ENCODE data around the gene CSTF1. TPM values are rescaled to one million over a fixed set of nuclear protein-coding genes. Genes with fewer than 3 reads are reported as not detected.

The CSTF1 gene
- total and polyA plus RNA-seq, 10 donors, result 9.8 to 45.0 (median 28.5) TPM

GRCh38 chr20:56440346-56441007 lies 48.0 kb downstream of the CSTF1 start:
- Histone ChIP-seq H3K9me3 (no peaks in the 10 kb centered on the region), H3K36me3 (peaks cover 0 to 14% (median 0%) of the 10 kb centered on the region in 6 donors), H3K4me1 (peaks cover 15 to 61% (median 39%) of the 10 kb centered on the region in 6 donors), H3K27ac (peak overlapping the region in 5 of 8 donors; percentile 44 to 68 (median 58)), H3K4me3 (no peak overlapping the region), H3K27me3 (replicated peaks in 1 of 7) (no peaks in the 10 kb centered on the region)
- DNase-seq, result no peak
- 37 to 46% (median 40%) methylated on average over 4 of the region's 4 CpGs for WGBS, 5 donors
- intact Hi-C loops (cut with DNase I; ENCODE audit: low total_unique reads), result no loop called here
- no peak for TF ChIP-seq POLR2A (IDR thresholded peaks at IDR 0.05)
- peak in 1 of 3 donors; percentile 20 for TF ChIP-seq POLR2AphosphoS5 (IDR thresholded peaks at IDR 0.05)
- no peak for TF ChIP-seq CTCF (IDR thresholded peaks at IDR 0.05 in 8 of 11, conservative IDR thresholded peaks at IDR 0.05 in 3 of 11)

GRCh38 chr20:56442389-56443365 lies 50.2 kb downstream of the CSTF1 start:
- Histone ChIP-seq H3K36me3 (peaks cover 0 to 23% (median 0%) of the 10 kb centered on the region in 6 donors), H3K27ac (peak overlapping the region in 7 of 8 donors; percentile 9 to 63 (median 54)), H3K9me3 (no peaks in the 10 kb centered on the region), H3K27me3 (replicated peaks in 1 of 7) (no peaks in the 10 kb centered on the region), H3K4me1 (peaks cover 15 to 57% (median 39%) of the 10 kb centered on the region in 6 donors), H3K4me3 (no peak overlapping the region)
- 78 to 83% (median 79%) methylated on average over 17 of the region's 17 CpGs for WGBS, 5 donors
- intact Hi-C loops (cut with DNase I; ENCODE audit: low total_unique reads), result no loop called here
- no peak for TF ChIP-seq CTCF (IDR thresholded peaks at IDR 0.05 in 8 of 11, conservative IDR thresholded peaks at IDR 0.05 in 3 of 11)
- TF ChIP-seq POLR2A (IDR thresholded peaks at IDR 0.05), result no peak
- TF ChIP-seq POLR2AphosphoS5 (IDR thresholded peaks at IDR 0.05), result no peak
- no peak for DNase-seq

GRCh38 chr20:56443654-56444540 lies 51.5 kb downstream of the CSTF1 start:
- H3K4me3 ChIP-seq, result no peak overlapping the region
- DNase-seq, result no peak

More at GRCh38 chr20:56443654-56444540, 51.5 kb downstream of the CSTF1 start:
- Histone ChIP-seq H3K27me3 (replicated peaks in 1 of 7) (no peaks in the 10 kb centered on the region), H3K36me3 (peaks cover 0 to 19% (median 0%) of the 10 kb centered on the region in 6 donors), H3K9me3 (no peaks in the 10 kb centered on the region), H3K4me1 (peaks cover 15 to 53% (median 37%) of the 10 kb centered on the region in 6 donors), H3K27ac (peak overlapping the region in 7 of 8 donors; percentile 20 to 60 (median 52))
- intact Hi-C loops (cut with DNase I; ENCODE audit: low total_unique reads), result no loop called here
- TF ChIP-seq CTCF (IDR thresholded peaks at IDR 0.05 in 8 of 11, conservative IDR thresholded peaks at IDR 0.05 in 3 of 11), result no peak
- TF ChIP-seq POLR2AphosphoS5 (IDR thresholded peaks at IDR 0.05), result no peak
- TF ChIP-seq POLR2A (IDR thresholded peaks at IDR 0.05), result no peak
- WGBS, 5 donors, result 67 to 86% (median 77%) methylated on average over 27 of the region's 27 CpGs
